Stimulated activated CD4-positive, alpha-beta T cell treated with anti-CD3 and anti-CD28 coated beads, TNF-alpha, amount 100 ng/mL, for 4 hours (primary cell): ENCODE results near the gene HACD4.
"Not testable (repeated sequence)": the region's sequence is repeated elsewhere in the genome, so short reads cannot be mapped to it uniquely, and the experiment has no call there.

Experiments used
- DNase-seq, 3 experiments: peaks; one replicate each; pipeline ENCODE4 v3.0.0-alpha.2; 2020; ENCODE audit warnings: low read depth in 3 of 3

HACD4 gene

DNA sequence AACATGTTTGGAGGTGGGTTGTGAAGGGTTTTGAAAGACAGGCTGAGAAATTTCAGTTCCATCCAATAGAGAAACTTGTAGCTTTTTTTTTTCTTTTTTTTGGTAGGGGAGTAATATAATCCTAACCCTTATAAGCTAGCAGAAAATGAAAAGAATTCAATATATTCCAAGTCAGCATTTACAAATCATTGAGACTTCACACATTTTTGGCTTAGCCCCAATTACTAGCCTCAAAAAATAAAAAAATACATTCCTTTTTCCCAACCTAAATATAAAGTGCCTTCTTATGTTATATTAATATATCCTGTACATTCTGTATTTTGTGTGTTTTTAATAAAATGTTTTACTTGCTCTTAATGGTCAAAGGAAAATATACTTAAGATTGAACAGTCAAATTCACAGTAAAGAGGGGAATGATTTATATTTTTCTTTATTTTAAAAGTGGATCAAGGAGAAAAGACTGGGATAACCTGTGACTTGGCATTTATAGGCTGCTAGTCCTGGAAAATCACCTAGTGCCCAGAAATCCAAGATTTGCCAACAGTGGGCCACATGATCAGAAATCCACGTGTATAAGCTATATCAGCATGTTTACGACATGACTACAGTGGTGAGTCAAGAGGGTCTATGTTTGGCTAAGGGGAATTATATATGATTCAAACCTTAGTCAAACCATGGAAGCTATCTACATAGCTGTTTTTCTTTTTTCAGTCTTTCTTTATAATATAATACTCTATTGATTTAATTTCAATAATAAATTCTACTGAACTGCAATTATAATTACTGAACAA lies 14.5 kb downstream of the HACD4 start:
- no peak for DNase-seq

- no peak for DNase-seq
Measured at GRCh38 chr9:21015995-21016394, 15.4 kb downstream of the HACD4 start.

- no peak for DNase-seq
Measured at GRCh38 chr9:21015129-21015815, 16.2 kb downstream of the HACD4 start.

DNA sequence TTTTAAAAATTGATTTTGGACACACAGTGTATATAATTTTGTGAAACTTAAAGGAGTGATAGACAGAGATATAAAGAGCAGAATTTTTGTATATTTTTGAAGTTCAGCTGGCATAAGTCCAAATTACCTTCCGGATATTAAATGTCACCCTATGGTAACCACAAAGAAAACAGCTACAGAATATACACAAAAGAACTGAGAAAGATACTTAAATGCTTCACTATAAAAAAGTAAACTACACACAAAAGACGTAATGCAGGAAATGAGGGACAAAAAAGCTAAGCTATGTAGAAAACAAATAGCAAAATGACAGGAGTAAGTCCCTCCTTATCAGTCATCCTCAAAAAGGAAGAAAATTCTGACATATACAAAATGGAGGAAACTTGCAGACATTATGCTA lies 29.4 kb downstream of the HACD4 start:
- DNase-seq, result no peak

DNA sequence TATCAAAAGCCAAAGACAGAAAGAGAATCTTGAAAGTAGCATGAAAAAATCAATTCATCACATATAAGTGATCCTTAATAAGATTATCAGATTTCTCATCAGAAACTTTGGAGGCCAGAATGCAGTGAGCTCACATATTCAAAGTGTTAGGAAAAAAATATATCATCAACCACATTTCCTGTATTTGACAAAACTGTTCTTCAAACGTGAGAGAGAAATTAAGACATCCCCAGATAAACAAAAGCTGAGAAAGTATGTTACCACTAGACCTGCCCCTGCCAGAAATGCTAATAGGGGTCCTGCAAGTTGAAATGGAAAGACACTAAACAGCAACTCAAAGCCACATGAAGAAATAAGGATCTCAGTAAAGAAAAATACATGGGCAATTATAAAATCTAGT lies 29.9 kb downstream of the HACD4 start:
- no peak for DNase-seq

DNA sequence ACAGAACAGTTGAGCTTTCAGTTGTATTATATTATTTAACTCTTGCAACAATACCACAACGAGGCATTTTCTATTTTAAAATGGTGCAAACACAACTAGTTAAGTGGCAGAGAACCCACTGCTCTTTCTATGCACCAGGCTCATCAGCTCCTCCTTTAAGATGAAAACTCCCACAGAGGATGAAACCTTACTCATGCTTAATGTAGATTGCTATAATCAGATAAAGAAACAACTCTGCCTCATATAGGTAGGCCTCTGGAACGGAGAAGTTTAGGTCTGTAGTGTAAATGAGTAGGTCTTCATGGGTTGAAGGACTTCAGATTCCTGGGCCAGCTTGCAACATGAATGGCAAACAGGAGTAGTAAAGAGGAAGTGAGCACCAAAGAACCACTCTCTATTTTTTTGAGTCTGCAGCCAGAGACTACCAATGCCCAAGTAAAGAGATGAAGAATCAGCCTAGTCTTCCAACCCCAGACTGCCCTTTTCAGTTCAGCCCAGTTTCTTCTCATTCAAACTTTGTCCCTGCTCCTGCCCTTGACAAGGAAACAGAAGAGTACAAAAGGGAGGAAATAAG lies 33.9 kb downstream of the HACD4 start:
- no peak for DNase-seq

DNA sequence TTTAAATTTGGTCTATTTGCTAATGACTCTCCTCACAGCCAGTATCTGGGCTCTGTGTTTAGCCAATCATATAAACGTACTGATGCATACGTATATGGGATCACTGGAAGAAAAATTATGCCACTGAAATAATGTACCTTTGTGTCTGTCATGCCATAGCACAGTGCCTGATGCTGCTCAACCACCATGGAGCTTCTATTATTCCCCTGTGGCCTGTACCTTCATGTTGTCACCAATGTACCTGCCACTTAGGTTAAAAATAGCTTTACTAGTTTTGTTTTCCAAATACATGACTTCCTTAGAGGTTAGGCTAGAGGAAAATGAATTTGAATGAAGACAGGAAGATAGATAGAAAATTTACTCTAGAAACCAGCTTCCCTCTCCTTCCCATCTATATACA lies 34.6 kb downstream of the HACD4 start:
- no peak for DNase-seq

- DNase-seq, result no peak
Measured at GRCh38 chr9:20995616-20996015, 35.8 kb downstream of the HACD4 start.

DNA sequence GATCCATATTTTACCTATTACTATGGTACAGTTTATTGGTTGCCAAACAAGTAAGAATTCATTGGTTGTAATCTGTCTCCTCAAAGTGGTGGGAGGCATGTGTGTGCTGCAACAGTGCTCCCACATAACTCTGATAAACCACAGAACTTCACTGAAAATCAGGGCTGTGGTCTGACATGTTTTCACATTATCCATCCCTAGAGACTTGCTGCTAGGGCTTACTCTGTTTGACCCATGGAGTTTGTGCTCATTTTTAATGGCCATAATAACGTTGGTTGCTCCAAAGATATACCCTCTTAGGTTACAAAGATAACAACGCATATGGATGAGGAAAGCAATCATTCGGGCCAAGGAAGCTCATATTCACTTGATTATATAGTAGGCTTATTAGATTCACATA lies 37.0 kb downstream of the HACD4 start:
- DNase-seq, result no peak

DNA sequence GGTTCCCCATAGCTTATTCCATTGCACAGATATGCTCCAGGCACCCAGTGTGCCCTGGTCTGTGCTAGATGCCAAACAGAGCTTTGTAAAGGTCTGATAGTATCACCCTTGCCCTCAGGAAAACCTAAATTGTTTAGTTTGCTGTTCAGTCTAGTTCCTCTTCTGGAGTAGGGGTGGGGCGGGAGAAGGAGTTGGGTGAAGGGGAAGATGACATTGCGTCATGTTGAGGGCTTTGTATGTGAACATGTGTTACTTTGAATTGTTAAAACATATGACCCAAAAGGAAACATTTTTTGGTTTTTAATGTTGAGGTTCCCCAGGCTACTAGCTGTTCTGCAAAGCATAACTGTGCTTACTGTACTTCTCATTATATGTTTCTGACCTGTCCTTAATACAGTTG lies 40.6 kb downstream of the HACD4 start:
- DNase-seq, result no peak

GRCh38 chr9:20989923-20990341 lies 41.5 kb downstream of the HACD4 start:
- DNase-seq, result no peak

DNA sequence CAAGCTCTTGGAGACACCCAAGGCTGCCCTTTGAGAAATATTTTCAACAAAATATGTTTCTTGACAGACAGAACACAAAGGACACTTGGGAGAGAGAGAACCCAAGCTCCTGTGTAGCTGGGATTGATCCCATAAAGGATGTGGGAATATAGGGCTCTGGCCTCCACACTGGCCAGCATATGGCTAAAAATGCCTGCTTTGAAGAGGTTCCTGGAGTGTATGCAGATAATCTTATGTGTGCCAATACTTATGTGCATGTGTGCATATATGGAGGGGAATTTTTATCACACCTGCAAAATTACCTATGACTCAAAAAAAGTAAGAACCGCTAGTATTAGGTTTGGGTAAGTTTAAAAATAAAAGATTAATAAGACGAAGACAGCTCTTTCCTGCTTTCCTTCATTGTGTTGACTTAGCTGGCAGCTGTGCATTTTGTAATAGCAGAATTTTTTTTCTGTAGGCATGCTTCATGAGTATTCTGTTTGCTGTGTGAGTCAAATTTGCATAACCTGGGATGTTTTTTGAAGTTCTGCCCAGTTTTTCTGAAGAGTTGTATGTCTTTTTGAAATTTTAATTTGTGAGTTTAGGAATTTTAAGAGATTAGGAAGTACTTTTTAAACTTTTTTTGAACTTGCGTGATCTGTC lies 42.6 kb downstream of the HACD4 start:
- no peak for DNase-seq

DNA sequence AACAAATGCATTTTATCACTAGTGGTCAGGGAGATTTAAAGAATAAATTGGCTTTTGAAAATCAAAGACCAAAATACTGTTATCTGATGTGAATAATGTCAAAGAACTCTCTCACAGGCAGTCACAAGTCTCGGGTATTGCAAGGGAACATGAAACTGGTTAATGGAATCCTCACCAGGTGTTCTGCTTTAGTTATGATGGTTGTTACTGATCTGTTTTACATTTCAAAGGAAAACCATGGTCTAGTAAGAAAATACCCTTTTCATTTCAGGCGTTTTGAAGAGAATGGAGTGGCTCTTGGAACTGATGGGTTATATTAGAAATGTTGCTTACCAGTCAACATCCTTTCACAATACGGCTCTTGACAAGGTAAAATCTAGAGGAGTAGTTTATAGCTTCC lies 43.4 kb downstream of the HACD4 start:
- DNase-seq, result no peak

- no peak for DNase-seq
Measured at GRCh38 chr9:20987521-20987920, 43.9 kb downstream of the HACD4 start.

- DNase-seq, result no peak
Measured at GRCh38 chr9:20985851-20986600, 45.4 kb downstream of the HACD4 start.

- DNase-seq, result no peak
Measured at GRCh38 chr9:20984506-20984905, 46.9 kb downstream of the HACD4 start.

GRCh38 chr9:20981486-20981885 lies 50.0 kb downstream of the HACD4 start:
- no peak for DNase-seq

DNA sequence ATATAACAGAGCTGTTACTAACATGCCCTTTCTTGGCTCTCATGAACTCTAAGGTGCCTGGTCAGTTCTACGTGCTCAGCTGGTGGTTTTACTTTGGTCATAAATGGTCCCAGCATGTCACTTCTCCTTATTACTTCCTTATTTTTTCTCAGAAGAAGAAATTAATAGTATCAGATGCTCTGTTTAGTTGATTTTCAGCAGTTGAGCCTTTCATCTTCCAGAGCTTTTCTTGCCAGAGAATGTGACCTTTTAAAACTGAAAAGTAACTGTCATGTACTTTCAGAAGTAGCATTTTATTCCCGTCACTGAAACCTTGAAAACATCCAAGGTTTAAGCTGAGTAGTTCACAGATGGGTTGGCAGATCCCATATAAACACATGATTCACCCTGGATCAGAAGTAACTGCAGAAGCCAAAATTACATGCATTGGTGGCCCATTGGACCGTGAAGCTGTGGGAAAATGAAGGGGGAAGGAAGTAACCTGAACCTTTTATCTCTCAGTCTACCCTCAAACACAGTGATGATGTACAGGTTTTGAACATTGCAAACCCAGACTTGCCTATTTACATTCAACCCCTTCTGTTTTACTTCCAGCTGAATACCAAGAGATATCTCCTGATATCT lies 50.5 kb downstream of the HACD4 start:
- DNase-seq, result no peak

GRCh38 chr9:20978249-20978648 lies 53.2 kb downstream of the HACD4 start:
- no peak for DNase-seq

DNA sequence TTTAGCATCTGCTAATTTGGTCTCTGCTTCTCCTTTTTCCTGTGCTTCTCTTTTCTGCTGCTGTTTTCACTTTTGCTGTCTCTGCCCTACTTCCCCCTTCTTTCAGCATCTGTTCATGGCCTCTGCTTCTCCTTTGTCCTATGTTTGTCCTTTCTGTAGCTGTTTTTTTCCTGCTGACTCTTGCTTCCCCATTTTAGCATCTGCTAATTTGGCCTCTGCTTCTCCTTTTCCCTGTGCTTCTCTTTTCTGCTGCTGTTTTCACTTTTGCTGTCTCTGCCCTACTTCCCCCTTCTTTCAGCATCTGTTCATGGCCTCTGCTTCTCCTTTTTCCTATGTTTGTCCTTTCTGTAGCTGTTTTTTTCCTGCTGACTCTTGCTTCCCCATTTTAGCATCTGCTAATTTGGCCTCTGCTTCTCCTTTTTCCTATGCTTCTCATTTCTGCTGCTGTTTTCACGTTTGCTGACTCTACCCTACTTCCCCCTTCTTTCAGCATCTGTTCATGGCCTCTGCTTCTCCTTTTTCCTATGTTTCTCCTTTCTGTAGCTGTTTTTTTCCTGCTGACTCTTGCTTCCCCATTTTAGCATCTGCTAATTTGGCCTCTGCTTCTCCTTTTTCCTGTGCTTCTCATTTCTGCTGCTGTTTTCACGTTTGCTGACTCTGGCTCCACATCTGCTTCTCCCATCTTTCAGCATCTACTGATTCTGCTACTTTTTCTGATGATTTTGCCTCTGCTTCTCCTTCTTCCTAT lies 57.1 kb downstream of the HACD4 start:
- DNase-seq, result not testable (repeated sequence)
